Thymus (tissue), 11 donors: Measurements from ENCODE around the gene TBXAS1. TPM values are rescaled to one million over a fixed set of nuclear protein-coding genes. Genes with fewer than 3 reads are reported as not detected.

Source experiments
- DNase-seq, 9 donors: peaks; one replicate each; pipeline ENCODE4 v3.0.0-alpha.2; 2013; ENCODE audit warnings: low spot score in 9 of 9, low read depth in 6 of 9, missing footprints in 1 of 9
- H3K27ac ChIP-seq, 2 donors: one replicate each; pipeline ENCODE4 v1.5.1; 2013; ENCODE audit warnings: control low read depth in 1 of 2, low read depth in 1 of 2, low read length in 1 of 2, mild to moderate bottlenecking in 1 of 2, moderate library complexity in 1 of 2
- H3K27me3 ChIP-seq, 2 donors: one replicate each; pipeline ENCODE4 v1.5.1; 2013; ENCODE audit warnings: low read length in 1 of 2; ENCODE audit not compliant: control insufficient read depth in 2 of 2, insufficient read depth in 1 of 2
- H3K36me3 ChIP-seq, 2 donors: one replicate each; pipeline ENCODE4 v1.5.1; 2013; ENCODE audit warnings: low read length in 1 of 2, mild to moderate bottlenecking in 1 of 2, moderate library complexity in 1 of 2; ENCODE audit not compliant: control insufficient read depth in 2 of 2, insufficient read depth in 2 of 2
- H3K4me1 ChIP-seq, 2 donors: one replicate each; pipeline ENCODE4 v1.5.1; 2013; ENCODE audit warnings: low read length in 2 of 2; ENCODE audit not compliant: control insufficient read depth in 2 of 2, insufficient read depth in 2 of 2
- H3K4me3 ChIP-seq, 2 donors: one replicate each; pipeline ENCODE4 v1.5.1; 2013; ENCODE audit warnings: low read length in 2 of 2, control low read depth in 1 of 2, mild to moderate bottlenecking in 1 of 2
- H3K9me3 ChIP-seq, 2 donors: one replicate each; pipeline ENCODE4 v1.5.1; 2013; ENCODE audit warnings: low read length in 1 of 2, mild to moderate bottlenecking in 1 of 2; ENCODE audit not compliant: control insufficient read depth in 2 of 2, insufficient read depth in 1 of 2
- WGBS: extraction: QIAGEN DNeasy Blood & Tissue Kit; methylation state at CpG from one replicate; pipeline ENCODE4 v1.1.7; 2013; 5-methylcytosine and 5-hydroxymethylcytosine counted together
- polyA plus RNA-seq: library from polyadenylated mRNA; stranded (reverse); fragments of 200-250 nt; gene quantifications from one replicate; pipeline ENCODE4 v1.2.3, GENCODE V29; 2013
- total RNA-seq: library from RNA; stranded (reverse); fragments of 120-200 nt; gene quantifications from one replicate; pipeline ENCODE4 v1.2.4, GENCODE V29; 2013
- donor health status: healthy.

The TBXAS1 gene
- total and polyA plus RNA-seq, 2 donors: 15.3 to 16.3 TPM

DNA sequence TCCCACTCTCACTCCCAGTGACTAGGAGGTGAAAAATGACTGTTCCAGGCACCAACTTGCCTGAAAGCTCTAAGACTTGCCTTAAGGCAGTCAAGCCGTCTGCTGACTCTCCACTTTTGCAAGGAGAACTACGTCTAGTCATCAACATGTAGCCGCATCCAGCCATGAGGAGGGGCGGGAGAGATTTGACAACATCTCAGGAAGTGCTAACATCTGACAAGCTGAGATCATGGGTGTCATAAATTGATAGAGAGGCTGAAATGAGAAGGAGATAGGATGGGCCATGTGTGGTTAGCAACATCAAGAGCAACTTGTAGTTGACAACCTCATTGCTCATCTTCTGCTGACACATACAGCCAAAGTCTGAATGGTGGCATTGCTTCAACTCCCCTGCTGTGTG, 9.0 kb upstream of the TBXAS1 start:
- Histone ChIP-seq H3K27me3 (peaks cover 0 to 2% of the 10 kb centered on the region in 2 donors), H3K36me3 (no peaks in the 10 kb centered on the region), H3K4me1 (no peaks in the 10 kb centered on the region), H3K27ac (no peak overlapping the region), H3K4me3 (no peak overlapping the region), H3K9me3 (peaks cover 0 to 3% of the 10 kb centered on the region in 2 donors)
- DNase-seq: no peak
- 87% methylated on average over 4 of the region's 4 CpGs for WGBS

GRCh38 chr7:139821349-139822105, 7.5 kb upstream of the TBXAS1 start:
- WGBS: 83% methylated on average over 14 of the region's 14 CpGs
- H3K4me3 ChIP-seq: no peak overlapping the region
- no peak for DNase-seq
- H3K36me3 ChIP-seq: no peaks in the 10 kb centered on the region
- H3K4me1 ChIP-seq: no peaks in the 10 kb centered on the region
- no peak overlapping the region for H3K27ac ChIP-seq
- H3K9me3 ChIP-seq: peaks cover 0 to 3% of the 10 kb centered on the region in 2 donors
- peaks cover 0 to 2% of the 10 kb centered on the region in 2 donors for H3K27me3 ChIP-seq

- no peak overlapping the region for H3K27ac ChIP-seq
- H3K27me3 ChIP-seq: peaks cover 0 to 2% of the 10 kb centered on the region in 2 donors
- H3K9me3 ChIP-seq: no peaks in the 10 kb centered on the region
- no peak for DNase-seq
- 98% methylated on average over 9 of the region's 9 CpGs for WGBS
- H3K4me3 ChIP-seq: no peak overlapping the region
- H3K4me1 ChIP-seq: no peaks in the 10 kb centered on the region
- no peaks in the 10 kb centered on the region for H3K36me3 ChIP-seq
These were observed 6.2 kb upstream of the TBXAS1 start for GRCh38 chr7:139822855-139823254.

DNA sequence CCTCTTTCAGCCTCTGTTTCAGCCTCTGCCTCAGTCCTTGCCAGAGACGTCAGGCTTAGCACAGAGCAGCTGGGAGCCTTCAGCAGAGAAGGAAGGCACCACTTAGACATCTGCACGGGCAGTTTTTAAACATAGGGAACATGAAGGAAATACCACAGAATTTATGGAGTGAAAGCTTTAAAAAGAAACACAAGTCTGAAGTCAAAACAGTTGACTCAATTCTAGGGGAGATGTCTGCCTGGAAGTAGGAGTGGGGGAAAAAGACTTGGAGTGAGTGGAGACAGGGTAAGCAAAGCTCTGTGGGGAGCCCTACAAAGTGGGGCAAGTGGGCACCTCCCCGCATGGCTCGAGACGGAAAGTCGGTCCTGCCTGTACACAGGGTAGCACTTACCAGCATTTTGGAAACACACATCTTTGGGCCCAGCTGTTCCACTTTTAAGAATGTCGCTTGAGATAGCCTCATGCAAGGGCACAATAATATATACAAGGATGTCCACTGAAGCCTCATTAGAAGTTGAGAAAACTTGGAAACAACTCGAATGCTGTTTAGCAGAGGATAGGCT, 5.0 kb upstream of the TBXAS1 start:
- DNase-seq: no peak
- H3K27ac ChIP-seq: no peak overlapping the region
- H3K4me3 ChIP-seq: no peak overlapping the region
- no peaks in the 10 kb centered on the region for H3K36me3 ChIP-seq
- peaks cover 0 to 7% of the 10 kb centered on the region in 2 donors for H3K4me1 ChIP-seq
- peaks cover 0 to 2% of the 10 kb centered on the region in 2 donors for H3K9me3 ChIP-seq
- WGBS: 93% methylated on average over 8 of the region's 8 CpGs
- H3K27me3 ChIP-seq: peaks cover 0 to 2% of the 10 kb centered on the region in 2 donors

GRCh38 chr7:139825666-139826290, 3.3 kb upstream of the TBXAS1 start:
- peaks cover 3 to 21% of the 10 kb centered on the region in 2 donors for H3K4me1 ChIP-seq
- peaks cover 0 to 2% of the 10 kb centered on the region in 2 donors for H3K9me3 ChIP-seq
- H3K36me3 ChIP-seq: no peaks in the 10 kb centered on the region
- no peak overlapping the region for H3K4me3 ChIP-seq
- H3K27ac ChIP-seq: no peak overlapping the region
- DNase-seq: no peak
- peaks cover 0 to 2% of the 10 kb centered on the region in 2 donors for H3K27me3 ChIP-seq
- 96% methylated on average over 9 of the region's 9 CpGs for WGBS

- H3K4me1 ChIP-seq: peaks cover 3 to 31% of the 10 kb centered on the region in 2 donors
- peaks cover 0 to 2% of the 10 kb centered on the region in 2 donors for H3K27me3 ChIP-seq
- peak in 1 of 9 donors; percentile 28 for DNase-seq
- H3K36me3 ChIP-seq: no peaks in the 10 kb centered on the region
- no peak overlapping the region for H3K4me3 ChIP-seq
- no peak overlapping the region for H3K27ac ChIP-seq
- peaks cover 0 to 2% of the 10 kb centered on the region in 2 donors for H3K9me3 ChIP-seq
These were observed 2.0 kb upstream of the TBXAS1 start for GRCh38 chr7:139827042-139827441.

DNA sequence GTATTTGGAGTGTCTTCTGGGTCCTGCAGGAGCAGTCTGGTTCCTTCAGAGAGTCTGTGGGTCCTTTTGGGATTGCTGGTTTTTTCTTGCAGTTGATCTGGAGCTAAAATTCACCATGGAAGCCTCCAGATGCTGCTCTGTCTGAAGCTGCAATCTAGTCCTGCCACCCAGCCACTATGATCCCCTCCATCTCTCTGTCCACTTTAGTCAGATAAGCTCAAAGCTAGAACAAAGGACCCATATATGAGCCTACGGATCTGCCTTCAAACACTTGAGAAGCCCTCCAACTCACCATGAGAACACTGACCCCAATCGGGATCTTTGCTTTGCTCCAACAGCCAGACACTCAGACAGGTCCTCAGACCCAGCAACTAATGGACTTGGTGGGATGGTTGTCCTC, 618 bp upstream of the TBXAS1 start:
- H3K9me3 ChIP-seq: peaks cover 0 to 6% of the 10 kb centered on the region in 2 donors
- no peak overlapping the region for H3K4me3 ChIP-seq
- peaks cover 3 to 31% of the 10 kb centered on the region in 2 donors for H3K4me1 ChIP-seq
- 97% methylated on average over 2 of the region's 2 CpGs for WGBS
- peak in 1 of 9 donors; percentile 12 for DNase-seq
- no peaks in the 10 kb centered on the region for H3K36me3 ChIP-seq
- no peak overlapping the region for H3K27ac ChIP-seq
- no peaks in the 10 kb centered on the region for H3K27me3 ChIP-seq

GRCh38 chr7:139829775-139830117, 682 bp downstream of the TBXAS1 start:
- WGBS: 17% methylated on average over 3 of the region's 3 CpGs
- peak overlapping the region; percentile 34 to 51 for H3K4me3 ChIP-seq
- DNase-seq: peak in 6 of 9 donors; percentile 11 to 63 (median 30)

DNA sequence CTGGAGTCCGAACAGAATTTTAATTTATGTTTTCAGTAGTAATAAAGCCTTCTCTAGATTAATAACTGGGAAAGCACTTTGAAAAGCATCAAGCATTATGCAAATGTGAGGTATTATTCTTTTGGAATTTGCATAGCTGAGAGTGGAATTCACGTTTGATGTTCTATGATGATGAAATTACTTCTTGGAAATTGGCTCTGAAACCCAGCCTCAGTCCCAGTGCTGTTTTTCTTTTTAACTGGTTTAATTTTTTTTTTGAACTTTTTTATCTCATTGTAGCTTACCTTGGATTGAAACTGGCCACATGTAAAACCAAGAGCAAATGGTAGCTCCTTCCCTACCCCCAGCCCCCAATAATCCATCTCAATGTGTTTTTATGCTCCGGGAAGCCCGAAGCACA, 1.2 kb downstream of the TBXAS1 start:
- Histone ChIP-seq H3K4me1 (peaks cover 3 to 31% of the 10 kb centered on the region in 2 donors), H3K27ac (no peak overlapping the region), H3K36me3 (no peaks in the 10 kb centered on the region), H3K9me3 (peaks cover 0 to 6% of the 10 kb centered on the region in 2 donors), H3K4me3 (peak overlapping the region; percentile 34 to 51), H3K27me3 (no peaks in the 10 kb centered on the region)
- WGBS: 52% methylated on average over 4 of the region's 4 CpGs
- DNase-seq: peak in 1 of 9 donors; percentile 7

More at GRCh38 chr7:139829775-139830117, 682 bp downstream of the TBXAS1 start:
- Histone ChIP-seq H3K4me1 (peaks cover 3 to 31% of the 10 kb centered on the region in 2 donors), H3K27me3 (no peaks in the 10 kb centered on the region), H3K9me3 (peaks cover 0 to 6% of the 10 kb centered on the region in 2 donors), H3K27ac (peak overlapping the region in 1 of 2 donors; percentile 71), H3K36me3 (no peaks in the 10 kb centered on the region)
